ENCODE results near the gene MMP7.

Gene MMP7

DNA sequence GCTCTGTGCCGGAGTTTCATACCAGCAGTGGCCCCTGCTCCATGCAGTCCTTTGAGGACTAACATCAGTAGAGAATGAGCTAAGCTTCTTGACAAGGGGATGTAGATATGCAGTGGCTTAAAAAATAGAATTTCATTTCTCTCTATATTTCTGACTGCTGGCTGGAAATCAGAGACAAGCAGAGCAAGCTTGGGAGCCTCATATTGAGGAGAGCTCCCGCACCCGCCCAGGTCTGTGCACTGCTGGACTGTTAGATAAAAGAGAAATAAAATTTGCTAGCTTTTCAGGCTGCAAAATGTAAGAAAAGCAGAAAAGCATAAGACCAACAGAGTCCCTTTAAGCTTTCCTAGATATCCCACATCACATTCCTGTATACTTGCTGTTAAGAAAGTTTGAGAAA, 31.4 kb downstream of the MMP7 start:
- TF ChIP-seq POLR2AphosphoS5 (IDR thresholded peaks at IDR 0.05; ENCODE audit: borderline replicate concordance, low read depth, low read length), result no peak
- no peak for TF ChIP-seq FOXP2 (optimal IDR thresholded peaks at IDR 0.05; ENCODE audit: control extremely low read depth, extremely low read length, insufficient read depth)
- no peak for TF ChIP-seq EZH2 (IDR thresholded peaks at IDR 0.05)
- Histone ChIP-seq H3K4me3 (no peak overlapping the region), H3K36me3 (ENCODE audit: insufficient read depth, low read length) (no peaks in the 10 kb centered on the region), H3K27ac (no peak overlapping the region), H3K9me3 (ENCODE audit: low read depth, low read length) (no peaks in the 10 kb centered on the region), H3K9ac (ENCODE audit: insufficient read length) (no peak overlapping the region)
- no peak for DNase-seq (ENCODE audit: low read depth, low spot score)

DNA sequence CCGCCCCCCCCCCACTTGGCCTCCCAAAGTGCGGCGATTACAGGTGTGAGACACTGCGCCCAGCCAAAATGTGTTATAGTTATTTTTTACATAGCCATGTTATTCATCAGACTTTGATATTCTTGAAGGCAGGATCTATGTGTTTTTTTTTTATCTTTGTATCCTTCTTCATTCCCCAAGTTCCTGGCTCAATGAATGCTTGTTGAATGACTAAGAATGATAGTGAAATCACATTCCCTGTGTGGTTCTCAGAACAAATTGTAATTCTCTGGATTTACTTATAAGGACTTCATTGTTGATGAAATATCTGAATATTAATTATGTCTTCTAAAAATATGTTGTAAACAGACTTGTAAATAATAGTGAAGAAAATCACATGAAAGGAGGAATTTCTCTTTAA, 33.5 kb downstream of the MMP7 start:
- no peak overlapping the region for H3K4me3 ChIP-seq
- no peaks in the 10 kb centered on the region for H3K36me3 ChIP-seq (ENCODE audit: insufficient read depth, low read length)
- H3K27ac ChIP-seq, result no peak overlapping the region
- H3K9ac ChIP-seq (ENCODE audit: insufficient read length), result no peak overlapping the region
- H3K9me3 ChIP-seq (ENCODE audit: low read depth, low read length), result no peaks in the 10 kb centered on the region
- no peak for TF ChIP-seq EZH2 (IDR thresholded peaks at IDR 0.05)
- TF ChIP-seq POLR2AphosphoS5 (IDR thresholded peaks at IDR 0.05; ENCODE audit: borderline replicate concordance, low read depth, low read length), result no peak
- TF ChIP-seq FOXP2 (optimal IDR thresholded peaks at IDR 0.05; ENCODE audit: control extremely low read depth, extremely low read length, insufficient read depth), result no peak
- no peak for DNase-seq (ENCODE audit: low read depth, low spot score)

DNA sequence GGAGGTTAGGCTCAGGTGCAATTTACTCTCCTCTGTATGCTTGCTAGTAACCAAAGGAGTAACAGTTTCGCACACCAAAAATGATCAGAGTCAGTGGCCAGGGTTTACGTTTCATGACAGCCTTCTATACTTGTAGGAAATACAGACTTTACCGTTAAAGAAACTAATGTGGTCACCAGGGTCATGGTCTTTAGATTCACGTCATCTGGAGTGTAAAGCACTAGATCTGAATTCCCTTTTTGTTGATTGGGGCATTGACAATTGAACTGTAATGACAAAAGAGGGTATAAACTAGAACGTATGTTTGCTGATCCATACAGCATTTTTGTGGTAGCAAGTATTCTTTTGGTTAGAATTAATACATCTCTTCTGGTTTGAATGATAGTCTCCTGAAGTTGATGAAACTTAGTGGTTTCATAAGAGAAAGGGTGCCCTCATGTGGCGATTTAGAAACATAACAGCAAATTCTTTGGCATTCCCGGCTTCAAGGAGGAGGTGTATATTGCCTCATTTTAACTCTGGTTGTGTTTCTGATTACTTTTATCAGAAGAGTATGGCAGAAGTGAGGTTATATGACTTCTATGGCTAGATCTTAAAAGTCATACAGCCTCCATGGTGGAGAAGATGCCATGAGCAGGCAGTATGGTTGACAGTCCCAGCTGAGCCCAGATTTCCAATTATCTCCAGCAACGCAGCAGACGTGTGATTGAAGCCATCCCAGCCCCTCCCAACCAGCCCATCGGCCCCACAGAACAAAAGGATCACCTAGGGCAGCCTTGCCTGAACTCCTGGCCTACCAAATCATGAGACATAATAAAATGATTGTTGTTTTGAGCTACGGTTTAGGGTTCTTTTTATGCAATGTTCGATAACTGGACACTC, 35.1 kb downstream of the MMP7 start:
- Histone ChIP-seq H3K27ac (no peak overlapping the region), H3K9ac (ENCODE audit: insufficient read length) (no peak overlapping the region), H3K36me3 (ENCODE audit: insufficient read depth, low read length) (no peaks in the 10 kb centered on the region), H3K4me3 (no peak overlapping the region), H3K9me3 (ENCODE audit: low read depth, low read length) (no peaks in the 10 kb centered on the region)
- DNase-seq (ENCODE audit: low read depth, low spot score), result peak; percentile 63
- TF ChIP-seq FOXP2 (optimal IDR thresholded peaks at IDR 0.05; ENCODE audit: control extremely low read depth, extremely low read length, insufficient read depth), result no peak
- TF ChIP-seq EZH2 (IDR thresholded peaks at IDR 0.05), result no peak
- TF ChIP-seq POLR2AphosphoS5 (IDR thresholded peaks at IDR 0.05; ENCODE audit: borderline replicate concordance, low read depth, low read length), result no peak

DNA sequence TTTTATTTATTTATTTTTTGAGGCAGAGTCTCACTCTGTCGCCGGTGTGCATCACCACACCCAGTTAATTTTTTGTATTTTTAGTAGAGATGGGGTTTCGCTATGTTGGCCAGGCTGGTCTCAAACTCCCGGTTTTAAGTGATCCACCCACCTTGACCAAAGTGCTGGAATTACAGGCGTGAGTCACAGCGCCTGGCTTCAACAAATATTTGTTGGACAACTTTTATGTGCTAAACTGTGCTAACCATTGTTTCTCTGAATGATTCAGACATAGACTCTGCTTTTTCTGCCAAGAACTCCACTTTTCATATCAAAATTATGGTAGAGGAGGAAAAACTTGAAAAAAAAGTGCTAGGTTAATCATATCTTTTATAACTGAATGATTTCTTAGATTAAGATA, 36.3 kb downstream of the MMP7 start:
- Histone ChIP-seq H3K36me3 (ENCODE audit: insufficient read depth, low read length) (no peaks in the 10 kb centered on the region), H3K9me3 (ENCODE audit: low read depth, low read length) (no peaks in the 10 kb centered on the region), H3K27ac (no peak overlapping the region), H3K4me3 (no peak overlapping the region), H3K9ac (ENCODE audit: insufficient read length) (no peak overlapping the region)
- TF ChIP-seq POLR2AphosphoS5 (IDR thresholded peaks at IDR 0.05; ENCODE audit: borderline replicate concordance, low read depth, low read length) (no peak), EZH2 (IDR thresholded peaks at IDR 0.05) (no peak), FOXP2 (optimal IDR thresholded peaks at IDR 0.05; ENCODE audit: control extremely low read depth, extremely low read length, insufficient read depth) (no peak)
- DNase-seq (ENCODE audit: low read depth, low spot score), result no peak

DNA sequence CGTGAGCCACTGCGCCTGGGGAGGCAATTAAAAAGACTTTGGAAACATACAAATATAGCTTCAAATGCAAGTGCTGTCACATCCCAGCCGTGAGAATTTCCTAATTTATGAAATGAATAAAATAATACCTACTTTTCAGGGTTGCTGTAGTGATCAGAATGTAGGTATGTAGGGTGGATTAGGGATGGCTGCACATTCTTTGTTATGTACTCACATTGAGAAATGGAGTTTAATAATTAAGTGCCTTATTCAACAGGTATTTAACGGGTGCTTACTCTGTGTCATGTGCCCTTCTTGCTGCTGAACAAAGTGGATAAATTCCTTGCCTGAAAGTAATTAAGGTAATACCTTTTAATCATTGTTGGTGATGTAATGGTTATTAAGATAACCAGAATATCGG, 37.0 kb downstream of the MMP7 start:
- DNase-seq (ENCODE audit: low read depth, low spot score), result no peak

DNA sequence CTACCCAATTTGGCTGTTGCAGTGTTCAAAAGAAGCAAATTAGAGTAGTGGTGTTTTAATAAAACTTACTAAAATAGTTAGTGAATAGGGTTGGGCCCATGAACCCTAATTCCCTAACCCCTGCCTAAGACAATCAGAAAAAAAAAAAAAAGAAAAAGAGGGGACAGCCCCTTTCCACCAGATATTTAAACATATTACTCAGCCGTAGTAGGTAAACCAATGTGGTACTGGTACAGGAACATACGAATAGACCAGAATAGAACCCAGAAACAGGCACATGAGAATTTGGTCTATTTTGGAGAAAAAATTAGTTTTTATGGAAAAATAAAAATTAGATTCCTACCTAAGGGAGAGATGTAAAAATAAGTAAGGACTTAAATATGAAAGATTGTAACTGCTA, 38.6 kb downstream of the MMP7 start:
- Histone ChIP-seq H3K9ac (ENCODE audit: insufficient read length) (no peak overlapping the region), H3K9me3 (ENCODE audit: low read depth, low read length) (no peaks in the 10 kb centered on the region), H3K4me3 (no peak overlapping the region), H3K36me3 (ENCODE audit: insufficient read depth, low read length) (no peaks in the 10 kb centered on the region), H3K27ac (no peak overlapping the region)
- no peak for TF ChIP-seq EZH2 (IDR thresholded peaks at IDR 0.05)
- no peak for TF ChIP-seq POLR2AphosphoS5 (IDR thresholded peaks at IDR 0.05; ENCODE audit: borderline replicate concordance, low read depth, low read length)
- TF ChIP-seq FOXP2 (optimal IDR thresholded peaks at IDR 0.05; ENCODE audit: control extremely low read depth, extremely low read length, insufficient read depth), result no peak
- DNase-seq (ENCODE audit: low read depth, low spot score), result no peak

More for the DNA sequence above, 37.0 kb downstream of the MMP7 start:
- H3K9ac ChIP-seq (ENCODE audit: insufficient read length), result no peak overlapping the region
- H3K4me3 ChIP-seq, result no peak overlapping the region
- no peaks in the 10 kb centered on the region for H3K36me3 ChIP-seq (ENCODE audit: insufficient read depth, low read length)
- H3K27ac ChIP-seq, result no peak overlapping the region
- TF ChIP-seq FOXP2 (optimal IDR thresholded peaks at IDR 0.05; ENCODE audit: control extremely low read depth, extremely low read length, insufficient read depth), result no peak
- TF ChIP-seq EZH2 (IDR thresholded peaks at IDR 0.05), result no peak
- TF ChIP-seq POLR2AphosphoS5 (IDR thresholded peaks at IDR 0.05; ENCODE audit: borderline replicate concordance, low read depth, low read length), result no peak
- no peaks in the 10 kb centered on the region for H3K9me3 ChIP-seq (ENCODE audit: low read depth, low read length)

DNA sequence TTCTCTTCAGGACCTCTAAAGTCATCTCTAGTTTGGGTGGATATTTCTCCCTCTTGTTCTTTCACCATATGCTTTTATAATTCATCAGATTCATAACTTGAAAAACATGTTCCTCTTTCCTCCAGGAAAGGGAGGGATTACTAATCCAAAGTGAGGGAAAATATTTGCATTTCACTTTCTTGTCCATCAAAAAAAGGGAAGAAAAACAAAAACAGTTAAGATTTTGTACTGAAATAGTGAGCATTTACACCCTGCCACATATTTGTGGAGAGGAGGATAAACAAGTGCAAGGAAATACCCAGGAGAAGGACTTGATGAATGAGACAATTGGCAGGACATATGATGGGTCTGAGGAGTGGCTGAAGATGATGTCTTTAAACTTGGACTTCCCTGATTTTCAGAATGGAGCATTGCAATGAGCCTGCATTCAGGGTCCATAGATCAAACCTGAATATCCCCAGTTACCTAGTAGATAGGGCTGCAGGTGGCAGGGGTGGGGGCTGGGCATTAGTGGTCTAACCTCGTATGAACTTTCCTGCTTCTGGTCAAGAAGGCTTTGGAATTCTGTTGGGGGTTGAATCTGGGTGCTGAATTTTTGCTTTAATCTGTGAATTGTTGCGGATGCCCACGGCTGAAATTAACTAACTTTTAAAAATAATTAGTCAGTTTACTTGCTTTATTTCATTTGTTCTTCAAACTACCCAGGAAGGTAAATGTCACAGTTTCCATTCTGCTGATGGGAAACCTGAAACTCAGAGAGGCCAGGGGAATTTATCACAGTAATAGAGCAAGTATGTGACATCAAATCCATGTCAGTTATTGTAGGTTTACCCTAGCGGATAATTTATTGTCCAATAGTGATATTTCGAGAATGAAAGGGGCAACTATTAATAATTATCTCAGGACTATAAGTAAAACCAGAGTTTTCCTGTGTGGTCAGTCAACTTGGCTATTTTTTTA, 41.1 kb downstream of the MMP7 start:
- H3K9me3 ChIP-seq (ENCODE audit: low read depth, low read length), result no peaks in the 10 kb centered on the region
- no peak overlapping the region for H3K4me3 ChIP-seq
- H3K36me3 ChIP-seq (ENCODE audit: insufficient read depth, low read length), result no peaks in the 10 kb centered on the region
- TF ChIP-seq EZH2 (IDR thresholded peaks at IDR 0.05) (no peak), POLR2AphosphoS5 (IDR thresholded peaks at IDR 0.05; ENCODE audit: borderline replicate concordance, low read depth, low read length) (no peak), FOXP2 (optimal IDR thresholded peaks at IDR 0.05; ENCODE audit: control extremely low read depth, extremely low read length, insufficient read depth) (no peak)
- no peak overlapping the region for H3K9ac ChIP-seq (ENCODE audit: insufficient read length)
- no peak for DNase-seq (ENCODE audit: low read depth, low spot score)
- H3K27ac ChIP-seq, result no peak overlapping the region

DNA sequence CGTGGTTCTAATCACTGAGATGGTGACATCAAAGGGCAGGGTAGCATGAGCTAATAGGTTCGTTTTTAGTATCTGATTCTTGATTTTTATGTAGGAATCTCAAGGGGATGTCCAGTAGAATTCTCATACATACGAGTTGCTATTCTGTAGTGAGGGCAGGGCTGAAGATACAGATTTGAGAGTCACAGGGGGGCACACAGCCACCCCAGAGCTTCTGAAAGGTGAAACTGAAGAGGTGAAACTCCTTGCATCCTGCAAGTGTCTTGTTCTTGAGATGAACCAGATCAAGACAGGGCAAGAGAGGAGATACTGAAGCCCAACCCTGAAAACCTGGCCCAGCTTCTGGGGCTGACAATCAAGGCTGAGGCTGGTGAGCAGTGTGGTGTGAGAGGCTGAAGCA, 42.3 kb downstream of the MMP7 start:
- DNase-seq (ENCODE audit: low read depth, low spot score), result no peak
- Histone ChIP-seq H3K27ac (no peak overlapping the region), H3K36me3 (ENCODE audit: insufficient read depth, low read length) (no peaks in the 10 kb centered on the region), H3K9ac (ENCODE audit: insufficient read length) (no peak overlapping the region), H3K4me3 (no peak overlapping the region), H3K9me3 (ENCODE audit: low read depth, low read length) (no peaks in the 10 kb centered on the region)
- TF ChIP-seq FOXP2 (optimal IDR thresholded peaks at IDR 0.05; ENCODE audit: control extremely low read depth, extremely low read length, insufficient read depth), result no peak
- TF ChIP-seq POLR2AphosphoS5 (IDR thresholded peaks at IDR 0.05; ENCODE audit: borderline replicate concordance, low read depth, low read length), result no peak
- no peak for TF ChIP-seq EZH2 (IDR thresholded peaks at IDR 0.05)
